ENCODE measurements around the gene NDFIP1.
A peak's percentile ranks its signal among the peaks of the same experiment; 100 is the strongest.

NDFIP1 gene

GRCh38 chr5:142167458-142167857 is 58.9 kb downstream of the NDFIP1 start:
- TF ChIP-seq, protein P1, sequence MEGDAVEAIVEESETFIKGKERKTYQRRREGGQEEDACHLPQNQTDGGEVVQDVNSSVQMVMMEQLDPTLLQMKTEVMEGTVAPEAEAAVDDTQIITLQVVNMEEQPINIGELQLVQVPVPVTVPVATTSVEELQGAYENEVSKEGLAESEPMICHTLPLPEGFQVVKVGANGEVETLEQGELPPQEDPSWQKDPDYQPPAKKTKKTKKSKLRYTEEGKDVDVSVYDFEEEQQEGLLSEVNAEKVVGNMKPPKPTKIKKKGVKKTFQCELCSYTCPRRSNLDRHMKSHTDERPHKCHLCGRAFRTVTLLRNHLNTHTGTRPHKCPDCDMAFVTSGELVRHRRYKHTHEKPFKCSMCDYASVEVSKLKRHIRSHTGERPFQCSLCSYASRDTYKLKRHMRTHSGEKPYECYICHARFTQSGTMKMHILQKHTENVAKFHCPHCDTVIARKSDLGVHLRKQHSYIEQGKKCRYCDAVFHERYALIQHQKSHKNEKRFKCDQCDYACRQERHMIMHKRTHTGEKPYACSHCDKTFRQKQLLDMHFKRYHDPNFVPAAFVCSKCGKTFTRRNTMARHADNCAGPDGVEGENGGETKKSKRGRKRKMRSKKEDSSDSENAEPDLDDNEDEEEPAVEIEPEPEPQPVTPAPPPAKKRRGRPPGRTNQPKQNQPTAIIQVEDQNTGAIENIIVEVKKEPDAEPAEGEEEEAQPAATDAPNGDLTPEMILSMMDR (IDR thresholded peaks at IDR 0.05; ENCODE audit: insufficient read depth, low read depth, low read length, missing control alignments) = peak; percentile 6
- no peak overlapping the region for H3K4me3 ChIP-seq (ENCODE audit: low read length)
- DNase-seq (ENCODE audit: low read depth) = peak; percentile 8

- no peak for DNase-seq (ENCODE audit: low read depth)
- TF ChIP-seq, protein P1 (IDR thresholded peaks at IDR 0.05; ENCODE audit: insufficient read depth, low read depth, low read length, missing control alignments) = no peak
- H3K4me3 ChIP-seq (ENCODE audit: low read length) = no peak overlapping the region
Observed at GRCh38 chr5:142168365-142168764, 59.8 kb downstream of the NDFIP1 start.

DNA sequence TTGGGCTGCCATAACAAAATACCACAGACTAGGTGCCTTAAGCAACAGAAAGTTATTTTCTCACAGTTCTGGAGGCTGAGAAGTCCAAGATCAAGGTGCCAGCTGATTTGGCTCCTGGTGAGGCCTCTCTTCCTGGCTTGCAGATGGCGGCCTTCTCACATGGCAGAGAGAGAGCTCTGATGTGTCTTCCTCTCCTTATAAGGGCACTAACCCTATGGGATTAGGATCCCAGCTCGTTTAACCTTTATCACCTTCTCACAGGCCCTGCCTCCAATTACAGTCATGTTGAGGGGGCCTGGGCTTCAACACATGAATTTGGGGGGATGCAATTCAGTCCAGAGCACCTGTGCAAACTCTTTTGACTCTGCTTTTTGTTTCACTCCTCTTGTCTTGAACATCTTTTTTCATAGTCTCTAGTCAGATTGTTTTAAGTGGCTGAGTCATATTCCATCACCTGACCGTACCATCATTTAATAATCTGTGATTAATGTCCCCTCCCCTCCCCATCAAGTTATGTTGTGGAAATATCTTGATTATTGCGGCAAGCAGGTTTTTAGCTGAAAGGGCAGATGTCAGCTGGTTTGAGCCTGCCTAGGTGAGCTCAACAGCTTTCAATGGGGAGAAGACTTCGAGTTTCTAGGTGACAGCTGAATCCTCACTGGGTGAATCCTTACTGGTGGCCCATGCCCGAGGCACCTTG is 61.8 kb downstream of the NDFIP1 start:
- TF ChIP-seq, protein P1 (IDR thresholded peaks at IDR 0.05; ENCODE audit: insufficient read depth, low read depth, low read length, missing control alignments) = no peak
- DNase-seq (ENCODE audit: low read depth) = peak; percentile 49

DNA sequence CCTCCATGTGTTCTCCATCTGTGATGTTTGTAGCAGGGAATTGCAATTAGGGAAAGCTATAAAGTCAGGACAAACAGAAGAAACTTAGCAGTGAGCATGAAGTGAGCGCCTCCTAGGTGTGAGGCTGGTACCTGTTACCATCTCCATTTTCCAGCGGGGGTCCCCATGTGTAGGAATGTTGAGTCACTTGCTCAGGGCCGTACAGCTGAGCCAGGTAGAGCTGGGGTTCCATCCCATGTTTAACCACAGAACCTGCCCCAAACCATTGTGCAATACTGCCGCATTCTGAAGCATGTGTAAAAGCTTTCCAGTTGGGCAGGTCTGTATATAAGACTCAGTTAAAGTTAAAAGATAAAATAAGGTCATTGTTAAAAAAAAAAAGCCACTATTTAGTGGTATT is 62.7 kb downstream of the NDFIP1 start:
- no peak overlapping the region for H3K4me3 ChIP-seq (ENCODE audit: low read length)
- DNase-seq (ENCODE audit: low read depth) = peak; percentile 67
- TF ChIP-seq, protein P1 (IDR thresholded peaks at IDR 0.05; ENCODE audit: insufficient read depth, low read depth, low read length, missing control alignments) = no peak

More for the DNA sequence above, 61.8 kb downstream of the NDFIP1 start:
- H3K4me3 ChIP-seq (ENCODE audit: low read length) = no peak overlapping the region

DNA sequence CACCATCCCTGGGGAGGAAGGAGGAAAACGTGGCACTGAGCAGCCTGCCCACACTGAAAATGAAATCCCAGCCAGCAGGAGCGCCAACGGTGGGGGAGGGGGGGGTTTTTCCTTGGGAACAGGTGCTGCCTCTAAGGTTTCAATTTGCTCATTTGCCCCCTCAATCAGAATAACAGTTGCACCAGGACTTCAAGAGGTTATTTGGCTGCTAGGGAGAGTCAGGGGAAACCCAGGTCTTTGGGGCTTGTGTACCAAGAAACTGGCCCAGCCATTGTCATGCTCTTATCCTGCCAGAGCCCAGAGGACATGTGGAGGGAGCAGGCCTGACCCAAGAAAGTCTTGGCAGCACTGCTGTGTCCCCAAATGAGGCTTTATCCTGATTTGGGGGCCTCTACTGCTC is 66.5 kb downstream of the NDFIP1 start:
- H3K4me3 ChIP-seq (ENCODE audit: low read length) = no peak overlapping the region
- DNase-seq (ENCODE audit: low read depth) = no peak
- TF ChIP-seq, protein P1 (IDR thresholded peaks at IDR 0.05; ENCODE audit: insufficient read depth, low read depth, low read length, missing control alignments) = no peak

- no peak overlapping the region for H3K4me3 ChIP-seq (ENCODE audit: low read length)
- TF ChIP-seq, protein P1 (IDR thresholded peaks at IDR 0.05; ENCODE audit: insufficient read depth, low read depth, low read length, missing control alignments) = no peak
Observed at GRCh38 chr5:142175461-142176142, 67.0 kb downstream of the NDFIP1 start.

More at GRCh38 chr5:142175461-142176142, 67.0 kb downstream of the NDFIP1 start:
- DNase-seq (ENCODE audit: low read depth) = no peak

Data from epithelial cell of esophagus (primary cell).